HuH-7.5 (cell line): Measurements from ENCODE around the gene KCNJ12.
"Not testable (repeated sequence)": the region's sequence is repeated elsewhere in the genome, so short reads cannot be mapped to it uniquely, and the experiment has no call there.

Experiments used
- DNase-seq: peaks from one replicate; pipeline ENCODE4 v3.0.0; 2011; ENCODE audit warnings: low spot score

KCNJ12 gene

GRCh38 chr17:21376081-21376758, at the start of gene KCNJ12:
Gene KCNJ12 (plus strand): TSS chr17:21376357. CDS start chr17:21415343, 38,986 bp downstream.
- DNase-seq, result no peak

GRCh38 chr17:21327921-21328320, 48.2 kb upstream of the KCNJ12 start:
- DNase-seq, result not testable (repeated sequence)

- DNase-seq, result not testable (repeated sequence)
Measured at GRCh38 chr17:21328778-21329177, 47.4 kb upstream of the KCNJ12 start.

GRCh38 chr17:21330436-21331160, 45.6 kb upstream of the KCNJ12 start:
- no peak for DNase-seq

- DNase-seq, result not testable (repeated sequence)
Measured at GRCh38 chr17:21336541-21337294, 39.4 kb upstream of the KCNJ12 start.

- DNase-seq, result not testable (repeated sequence)
Measured at GRCh38 chr17:21337981-21338625, 38.1 kb upstream of the KCNJ12 start.

- DNase-seq, result no peak
Measured at GRCh38 chr17:21339011-21339410, 37.1 kb upstream of the KCNJ12 start.

- DNase-seq, result not testable (repeated sequence)
Measured at GRCh38 chr17:21339571-21339970, 36.6 kb upstream of the KCNJ12 start.

GRCh38 chr17:21340407-21340806, 35.8 kb upstream of the KCNJ12 start:
- DNase-seq, result not testable (repeated sequence)

GRCh38 chr17:21341279-21341678, 34.9 kb upstream of the KCNJ12 start:
- not testable (repeated sequence) for DNase-seq

GRCh38 chr17:21341925-21342540, 34.1 kb upstream of the KCNJ12 start:
- DNase-seq, result not testable (repeated sequence)

- not testable (repeated sequence) for DNase-seq
Measured at GRCh38 chr17:21343061-21343949, 32.9 kb upstream of the KCNJ12 start.

- not testable (repeated sequence) for DNase-seq
Measured at GRCh38 chr17:21344801-21345200, 31.4 kb upstream of the KCNJ12 start.

GRCh38 chr17:21345236-21345635, 30.9 kb upstream of the KCNJ12 start:
- DNase-seq, result no peak

GRCh38 chr17:21346107-21346506, 30.1 kb upstream of the KCNJ12 start:
- not testable (repeated sequence) for DNase-seq

- not testable (repeated sequence) for DNase-seq
Measured at GRCh38 chr17:21346651-21347250, 29.4 kb upstream of the KCNJ12 start.

- not testable (repeated sequence) for DNase-seq
Measured at GRCh38 chr17:21347660-21348059, 28.5 kb upstream of the KCNJ12 start.

- not testable (repeated sequence) for DNase-seq
Measured at GRCh38 chr17:21348081-21348925, 27.9 kb upstream of the KCNJ12 start.

GRCh38 chr17:21348926-21349261, 27.3 kb upstream of the KCNJ12 start:
- not testable (repeated sequence) for DNase-seq
